Activated T-cell treated with anti-CD3 and anti-CD28 coated beads for 4 hours (primary cell): ENCODE results near the gene AURKAIP1.
"Not testable (repeated sequence)": the region's sequence is repeated elsewhere in the genome, so short reads cannot be mapped to it uniquely, and the experiment has no call there.

Source experiments
- DNase-seq: peaks from one replicate; pipeline ENCODE4 v3.0.0-alpha.2; 2020

The AURKAIP1 gene

GRCh38 chr1:1374929-1375662 is at the start of gene AURKAIP1:
TSS of gene AURKAIP1 (minus strand) at chr1:1375207. CDS start at chr1:1374756, 451 bp downstream.
- peak; percentile 88 for DNase-seq

- DNase-seq, result no peak
Measured at GRCh38 chr1:1424707-1425106, 49.7 kb upstream of the AURKAIP1 start.

- no peak for DNase-seq
Measured at GRCh38 chr1:1423245-1423597, 48.2 kb upstream of the AURKAIP1 start.

- DNase-seq, result no peak
Measured at GRCh38 chr1:1422465-1423244, 47.6 kb upstream of the AURKAIP1 start.

GRCh38 chr1:1421907-1422464 is 47.0 kb upstream of the AURKAIP1 start:
- DNase-seq, result no peak

GRCh38 chr1:1421147-1421906 is 46.3 kb upstream of the AURKAIP1 start, which contains the start of gene ANKRD65:
TSS of gene ANKRD65 (minus strand) at chr1:1421276. CDS start at chr1:1421005, 271 bp downstream.
- DNase-seq, result no peak

- no peak for DNase-seq
Measured at GRCh38 chr1:1420654-1421141, 45.7 kb upstream of the AURKAIP1 start.

- DNase-seq, result no peak
Measured at GRCh38 chr1:1419813-1420653, 45.0 kb upstream of the AURKAIP1 start.

- no peak for DNase-seq
Measured at GRCh38 chr1:1419363-1419812, 44.4 kb upstream of the AURKAIP1 start.

GRCh38 chr1:1418464-1419362 is 43.7 kb upstream of the AURKAIP1 start:
- no peak for DNase-seq

- DNase-seq, result not testable (repeated sequence)
Measured at GRCh38 chr1:1417825-1418463, 42.9 kb upstream of the AURKAIP1 start.

GRCh38 chr1:1417396-1417795 is 42.4 kb upstream of the AURKAIP1 start:
- DNase-seq, result not testable (repeated sequence)

GRCh38 chr1:1415751-1416150 is 40.7 kb upstream of the AURKAIP1 start:
- DNase-seq, result no peak

- DNase-seq, result not testable (repeated sequence)
Measured at GRCh38 chr1:1412311-1412902, 37.4 kb upstream of the AURKAIP1 start.

GRCh38 chr1:1411626-1412025 is 36.6 kb upstream of the AURKAIP1 start:
- DNase-seq, result no peak

- DNase-seq, result not testable (repeated sequence)
Measured at GRCh38 chr1:1410238-1410637, 35.2 kb upstream of the AURKAIP1 start.

GRCh38 chr1:1407636-1408318 is 32.8 kb upstream of the AURKAIP1 start:
- DNase-seq, result no peak

GRCh38 chr1:1406821-1407635 is 32.0 kb upstream of the AURKAIP1 start, which contains the start of gene MRPL20:
TSS of gene MRPL20 (minus strand) at chr1:1407293. CDS start at chr1:1407217, 76 bp downstream.
- peak; percentile 92 for DNase-seq
